Mucosa of descending colon (tissue), 3 donors: ENCODE measurements around the gene TAL2. TPM values are rescaled to one million over a fixed set of nuclear protein-coding genes. Genes with fewer than 3 reads are reported as not detected.

ENCODE experiments used
- ATAC-seq: fragments of 200-7000 bp; cut with Tn5 transposase; one replicate; pipeline ENCODE4 v1.9.1; 2020; ENCODE audit warnings: mild to moderate bottlenecking, moderate library complexity
- DNase-seq, 3 donors: peaks; one replicate each; pipeline ENCODE4 v3.0.0-alpha.2; 2020
- H3K36me3 ChIP-seq: fragments of 200-600 bp; one replicate; pipeline ENCODE4 v1.8.0; 2021; ENCODE audit warnings: low read depth, mild to moderate bottlenecking
- H3K4me1 ChIP-seq: fragments of 200-600 bp; one replicate; pipeline ENCODE4 v1.8.0; 2021; ENCODE audit warnings: low read depth, mild to moderate bottlenecking
- H3K4me3 ChIP-seq: fragments of 200-600 bp; one replicate; pipeline ENCODE4 v1.8.0; 2021; ENCODE audit warnings: mild to moderate bottlenecking
- H3K9me3 ChIP-seq: fragments of 200-600 bp; one replicate; pipeline ENCODE4 v1.8.0; 2021; ENCODE audit warnings: mild to moderate bottlenecking
- intact Hi-C, 2 donors: fragments of 100-400 bp; cut with DNase I in 1 of 2; cut with micrococcal nuclease in 1 of 2; formaldehyde crosslinking; loops; one replicate each; pipeline versions ENCODE4 v1.11.0 to v1.11.1; 2022; cut with DNase I, micrococcal nuclease
- total RNA-seq, 3 donors: library from RNA; stranded (reverse); fragmentation: NEBNext Ultra II Directional in 2 of 3; extraction: Animal tissue kit (Norgen Biotek cat#: 25700) in 2 of 3; gene quantifications; one replicate each; pipeline versions ENCODE4 v1.2.1 to v1.2.4, GENCODE V29; 2021 to 2023
- TF ChIP-seq, protein P1 (sequence below): fragments of 200-600 bp; IDR thresholded peaks from one replicate; pipeline ENCODE4 v1.8.0; 2022; ENCODE audit warnings: antibody characterized with exemption, mild to moderate bottlenecking
- donor health status: DM: no; HTN: no; CAD: no; lungs with moderate emphysema.
- donor health status: DM: no; HTN: no; CAD: no.
- donor health status: DM: no; HTN: yes; CAD: no.

TAL2 gene
- total RNA-seq, 3 donors from 2014 or later = 0.65 TPM; not detected in 2

DNA sequence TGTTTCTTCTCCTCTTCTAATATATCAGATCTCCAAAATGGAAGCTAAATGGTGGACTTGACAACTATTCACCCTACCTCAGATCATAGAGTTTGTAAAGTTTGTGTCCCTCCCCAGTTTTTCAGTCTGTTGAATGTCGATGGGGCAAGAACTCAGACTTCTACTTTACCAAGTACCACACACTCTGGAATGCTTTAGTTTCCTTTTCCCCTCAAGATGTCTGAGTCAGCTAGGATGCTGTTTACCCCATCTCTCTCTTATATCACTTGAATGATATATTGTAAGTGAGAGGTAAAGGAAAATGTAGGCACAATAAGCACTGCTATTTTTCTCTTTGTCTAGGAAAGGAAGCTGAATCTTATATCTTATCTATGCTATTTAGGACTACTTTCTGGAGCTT, 25.9 kb upstream of the TAL2 start:
- DNase-seq (no peak), ATAC-seq (no peak)
- Histone ChIP-seq H3K36me3 (no peaks in the 10 kb centered on the region), H3K4me1 (peaks cover 5% of the 10 kb centered on the region), H3K4me3 (no peak overlapping the region), H3K9me3 (no peaks in the 10 kb centered on the region)
- TF ChIP-seq, protein P1, sequence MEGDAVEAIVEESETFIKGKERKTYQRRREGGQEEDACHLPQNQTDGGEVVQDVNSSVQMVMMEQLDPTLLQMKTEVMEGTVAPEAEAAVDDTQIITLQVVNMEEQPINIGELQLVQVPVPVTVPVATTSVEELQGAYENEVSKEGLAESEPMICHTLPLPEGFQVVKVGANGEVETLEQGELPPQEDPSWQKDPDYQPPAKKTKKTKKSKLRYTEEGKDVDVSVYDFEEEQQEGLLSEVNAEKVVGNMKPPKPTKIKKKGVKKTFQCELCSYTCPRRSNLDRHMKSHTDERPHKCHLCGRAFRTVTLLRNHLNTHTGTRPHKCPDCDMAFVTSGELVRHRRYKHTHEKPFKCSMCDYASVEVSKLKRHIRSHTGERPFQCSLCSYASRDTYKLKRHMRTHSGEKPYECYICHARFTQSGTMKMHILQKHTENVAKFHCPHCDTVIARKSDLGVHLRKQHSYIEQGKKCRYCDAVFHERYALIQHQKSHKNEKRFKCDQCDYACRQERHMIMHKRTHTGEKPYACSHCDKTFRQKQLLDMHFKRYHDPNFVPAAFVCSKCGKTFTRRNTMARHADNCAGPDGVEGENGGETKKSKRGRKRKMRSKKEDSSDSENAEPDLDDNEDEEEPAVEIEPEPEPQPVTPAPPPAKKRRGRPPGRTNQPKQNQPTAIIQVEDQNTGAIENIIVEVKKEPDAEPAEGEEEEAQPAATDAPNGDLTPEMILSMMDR = no peak
- intact Hi-C loops = no loop called here

DNA sequence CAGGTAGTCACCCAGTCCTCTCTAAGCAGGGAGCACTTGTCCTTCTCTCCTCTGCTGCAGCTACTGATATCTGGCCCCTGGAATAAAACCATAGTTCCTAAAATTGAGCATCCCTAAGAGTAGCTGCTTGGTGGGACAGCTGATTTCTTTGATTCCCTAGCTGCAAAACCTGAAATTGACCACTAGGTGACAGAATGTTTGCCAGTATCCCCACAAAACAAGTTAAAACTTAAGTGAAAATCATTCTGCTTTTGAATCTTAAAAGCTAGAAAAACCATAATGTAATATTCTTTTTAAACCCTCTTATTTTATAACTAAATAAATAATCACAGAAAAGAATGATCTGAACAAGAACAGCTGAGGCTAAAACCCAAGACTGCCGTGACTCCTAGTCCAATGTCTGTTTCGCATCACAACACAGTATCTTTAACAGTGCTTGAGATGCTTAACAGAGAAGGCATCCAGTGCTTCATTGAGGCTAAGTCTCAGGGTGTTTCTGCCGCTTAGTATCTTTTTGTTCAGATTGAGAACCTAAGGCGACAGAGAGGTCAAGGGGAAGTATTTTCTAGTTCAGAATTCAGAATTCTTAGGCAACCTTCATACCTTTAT, 24.4 kb upstream of the TAL2 start:
- TF ChIP-seq, protein P1 = no peak
- DNase-seq (no peak), ATAC-seq (no peak)
- Histone ChIP-seq H3K9me3 (peaks cover 7% of the 10 kb centered on the region), H3K4me3 (no peak overlapping the region), H3K36me3 (no peaks in the 10 kb centered on the region), H3K4me1 (no peaks in the 10 kb centered on the region)
- intact Hi-C loops = no loop called here

DNA sequence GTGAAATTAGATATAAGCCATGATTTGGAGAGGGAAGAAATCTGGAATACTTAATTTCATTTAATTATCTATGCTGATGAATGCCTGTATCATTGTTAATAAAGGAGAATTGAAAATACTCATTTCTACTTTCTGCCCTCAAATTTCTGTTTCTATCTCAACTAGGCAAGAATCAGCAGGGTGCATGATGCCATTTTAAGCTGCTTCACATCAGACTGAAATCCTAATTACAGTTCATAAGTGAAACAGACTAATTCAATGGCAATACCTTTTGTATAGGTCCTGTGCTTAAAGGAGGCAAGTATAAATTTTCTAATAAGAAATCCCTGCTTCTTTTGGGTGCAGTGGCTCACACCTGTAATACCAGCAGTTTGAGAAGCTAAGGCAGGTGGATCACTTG, 22.3 kb upstream of the TAL2 start:
- ATAC-seq (no peak), DNase-seq (no peak)
- Histone ChIP-seq H3K9me3 (peaks cover 7% of the 10 kb centered on the region), H3K4me1 (no peaks in the 10 kb centered on the region), H3K36me3 (no peaks in the 10 kb centered on the region), H3K4me3 (no peak overlapping the region)
- intact Hi-C loops = no loop called here
- TF ChIP-seq, protein P1 = no peak

DNA sequence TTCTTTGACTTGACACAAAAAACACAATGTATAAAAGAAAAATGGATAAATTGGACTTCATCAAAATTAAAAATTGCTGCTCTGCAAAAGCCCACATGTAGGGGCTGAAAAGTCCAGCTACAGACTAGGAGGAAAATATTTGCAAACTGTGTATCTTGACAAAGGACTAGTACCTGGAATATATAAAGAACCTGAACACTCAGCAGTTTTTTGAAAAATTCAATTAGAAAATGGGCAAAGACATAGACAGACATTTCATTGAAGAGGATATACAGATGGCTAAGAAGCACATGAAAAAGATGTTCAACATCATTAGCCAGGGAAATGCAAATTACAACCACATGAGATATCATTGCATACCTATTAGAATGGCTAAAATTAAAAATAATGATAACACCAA, 18.5 kb upstream of the TAL2 start:
- ATAC-seq (no peak), DNase-seq (no peak)
- no peak overlapping the region for H3K4me3 ChIP-seq

DNA sequence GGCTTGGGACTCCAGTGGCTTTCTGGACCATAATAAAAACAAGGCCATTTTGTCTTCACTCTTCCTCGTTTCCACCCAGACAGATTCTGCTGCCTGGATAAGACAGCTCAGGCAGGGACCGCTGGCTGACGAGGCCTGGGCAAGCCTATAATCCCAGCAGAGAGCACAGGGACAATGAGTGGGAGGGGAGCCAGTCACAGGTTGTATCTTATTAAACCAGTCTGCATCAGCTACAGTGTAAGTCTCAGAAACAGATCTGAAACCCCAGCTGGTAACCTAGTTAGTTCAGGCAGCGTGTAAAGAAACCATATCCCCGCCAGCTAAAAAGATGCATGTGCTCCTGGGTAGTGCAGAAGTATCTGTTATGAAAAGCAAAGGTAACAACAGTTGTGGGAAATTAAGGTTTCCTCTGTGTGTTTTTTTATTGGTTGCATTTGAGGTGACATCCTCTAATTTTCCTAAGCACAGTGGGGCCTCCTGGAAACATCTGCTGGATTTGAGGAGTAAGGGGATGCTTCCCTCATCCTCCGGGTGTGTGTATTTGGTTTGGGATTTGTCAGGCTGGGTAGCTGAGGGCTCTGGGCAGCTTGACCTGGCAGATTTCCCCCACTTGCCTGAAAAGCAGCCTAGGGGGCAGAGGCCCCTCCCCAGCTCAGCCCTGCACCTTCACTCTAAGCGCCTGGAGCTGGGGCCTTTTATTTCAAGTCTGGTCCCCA, 15.2 kb upstream of the TAL2 start:
- ATAC-seq (no peak), DNase-seq (no peak)
- Histone ChIP-seq H3K4me3 (no peak overlapping the region), H3K9me3 (peaks cover 4% of the 10 kb centered on the region), H3K36me3 (no peaks in the 10 kb centered on the region), H3K4me1 (no peaks in the 10 kb centered on the region)
- TF ChIP-seq, protein P1 = no peak
- intact Hi-C loops = no loop called here

More for the DNA sequence above, 18.5 kb upstream of the TAL2 start:
- intact Hi-C loops = no loop called here
- H3K9me3 ChIP-seq = peaks cover 7% of the 10 kb centered on the region
- no peaks in the 10 kb centered on the region for H3K36me3 ChIP-seq
- no peaks in the 10 kb centered on the region for H3K4me1 ChIP-seq
- TF ChIP-seq, protein P1 = no peak
